HepG2 (cell line): ENCODE results near the gene TCEANC2. TPM values are rescaled to one million over a fixed set of nuclear protein-coding genes. Genes with fewer than 3 reads are reported as not detected.

Experiments used
- DPF2 ChIP-seq: sonication (generic); formaldehyde crosslinking; IDR thresholded peaks from 2 replicates; pipeline ENCODE4 v1.4.0; 2020; ENCODE audit warnings: mild to moderate bottlenecking, low read depth, missing genetic modification reagents, borderline replicate concordance
- KDM1A ChIP-seq: IDR thresholded peaks from 2 replicates; pipeline ENCODE4 v1.6.1; 2016; ENCODE audit warnings: missing compliant biosample characterization
- KDM5B ChIP-seq: sonication (generic); formaldehyde crosslinking; IDR thresholded peaks from 2 replicates; pipeline ENCODE4 v1.4.0; 2020; ENCODE audit warnings: missing genetic modification reagents, mild to moderate bottlenecking, borderline replicate concordance
- POLR2AphosphoS2 ChIP-seq: IDR thresholded peaks from 2 replicates; pipeline ENCODE4 v1.6.1; 2011; ENCODE audit warnings: low read depth, low read length, improper control_type of control experiment
- SOX6 ChIP-seq, 2 experiments: fragments of 450-650 bp in 1 of 2; sonication (generic) in 1 of 2; formaldehyde crosslinking in 1 of 2; IDR thresholded peaks; 2 replicates each; pipeline versions ENCODE4 v1.4.0 to v1.6.1; 2017 to 2020; ENCODE audit warnings: antibody characterized with exemption in 1 of 2, mild to moderate bottlenecking in 1 of 2, missing genetic modification reagents in 1 of 2
- TBL1XR1 ChIP-seq: fragments of 150-350 bp; IDR thresholded peaks from 2 replicates; pipeline ENCODE4 v1.6.1; 2014; ENCODE audit warnings: borderline replicate concordance, low read length; ENCODE audit not compliant: partially characterized antibody
- XRCC5 ChIP-seq: fragments of 200-400 bp; formaldehyde crosslinking; optimal IDR thresholded peaks from 2 replicates; pipeline ENCODE3; 2017; ENCODE audit warnings: mild to moderate bottlenecking, low read length
- ZNF329 ChIP-seq: sonication (generic); formaldehyde crosslinking; IDR thresholded peaks from 2 replicates; pipeline ENCODE4 v1.9.0; 2021; ENCODE audit warnings: low read depth, mild to moderate bottlenecking, missing genetic modification reagents
- ZNF605 ChIP-seq: sonication (generic); formaldehyde crosslinking; IDR thresholded peaks from 2 replicates; pipeline ENCODE4 v1.8.0; 2022; ENCODE audit warnings: mild to moderate bottlenecking, missing genetic modification reagents
- ZZZ3 ChIP-seq: sonication (generic); formaldehyde crosslinking; IDR thresholded peaks from 2 replicates; pipeline ENCODE4 v1.4.0; 2020; ENCODE audit warnings: missing genetic modification reagents, mild to moderate bottlenecking, borderline replicate concordance
- polyA plus RNA-seq, 8 experiments: library from polyadenylated mRNA; depleted of rRNA in 3 of 8; stranded (reverse) in 7 of 8; unstranded in 1 of 8; fragments of >200 nt; fragmentation: Illumina TruSeq in 4 of 8; extraction: Trizol in 4 of 8; gene quantifications; 2 replicates each; pipeline versions ENCODE4 v1.2.1 to v1.2.3, GENCODE V29; 2011 to 2016; ENCODE audit warnings: low read depth in 4 of 8, missing spikeins in 1 of 8, mixed read lengths in 1 of 8; ENCODE audit not compliant: insufficient read depth in 1 of 8
- total RNA-seq, 5 experiments: library from RNA; depleted of rRNA; stranded (reverse); fragments of >200 nt; fragmentation: Illumina TruSeq; extraction: Trizol; gene quantifications; 2 replicates each; pipeline ENCODE4 v1.2.3, GENCODE V29; 2016; ENCODE audit warnings: low read depth in 1 of 5
- TF ChIP-seq, protein P1 (sequence below): sonication (generic); formaldehyde crosslinking; IDR thresholded peaks from 2 replicates; pipeline ENCODE4 v1.5.1; 2020; ENCODE audit warnings: mild to moderate bottlenecking, missing genetic modification reagents, moderate library complexity
- TF ChIP-seq, protein P2 (sequence below): sonication (generic); formaldehyde crosslinking; conservative IDR thresholded peaks from 2 replicates; pipeline ENCODE4 v1.4.0; 2020; ENCODE audit warnings: mild to moderate bottlenecking, missing genetic modification reagents, moderate library complexity

The TCEANC2 gene
- total and polyA plus RNA-seq, 2 of the 13 experiments (the other 11 are each of a cell fraction or from before 2014, with no cell fraction given): 3.8 to 5.0 TPM

DNA sequence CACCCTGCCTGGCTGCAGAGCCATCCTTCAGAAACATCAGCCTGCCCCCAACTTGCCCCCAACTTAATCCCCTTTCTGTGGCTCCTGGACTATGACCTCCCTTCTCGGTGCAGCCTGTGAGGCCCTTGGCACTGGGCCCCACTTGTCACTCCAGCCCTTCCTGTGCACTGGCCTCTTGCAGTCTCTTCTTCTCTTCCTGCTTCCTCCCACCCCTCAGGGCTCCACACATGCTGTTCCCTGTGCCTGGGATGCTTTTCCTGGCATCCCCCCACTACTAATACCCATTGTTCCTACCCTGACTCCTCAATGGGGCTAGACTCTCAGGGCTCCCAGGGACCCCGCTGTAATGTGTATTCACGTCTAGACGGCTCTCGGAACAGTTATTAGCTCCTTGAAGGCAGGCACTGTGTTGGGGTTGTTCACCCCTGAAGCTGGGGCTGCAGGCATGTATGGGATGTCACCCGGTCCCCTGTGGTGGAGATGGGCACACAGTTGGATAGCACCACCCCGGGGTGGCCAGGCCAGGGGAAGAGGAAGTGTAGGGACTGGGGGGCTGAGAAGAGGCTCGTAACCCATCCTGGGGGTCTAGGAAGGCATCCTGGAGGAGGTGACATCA, 39.9 kb upstream of the TCEANC2 start (continued):
- TF ChIP-seq, protein P1, sequence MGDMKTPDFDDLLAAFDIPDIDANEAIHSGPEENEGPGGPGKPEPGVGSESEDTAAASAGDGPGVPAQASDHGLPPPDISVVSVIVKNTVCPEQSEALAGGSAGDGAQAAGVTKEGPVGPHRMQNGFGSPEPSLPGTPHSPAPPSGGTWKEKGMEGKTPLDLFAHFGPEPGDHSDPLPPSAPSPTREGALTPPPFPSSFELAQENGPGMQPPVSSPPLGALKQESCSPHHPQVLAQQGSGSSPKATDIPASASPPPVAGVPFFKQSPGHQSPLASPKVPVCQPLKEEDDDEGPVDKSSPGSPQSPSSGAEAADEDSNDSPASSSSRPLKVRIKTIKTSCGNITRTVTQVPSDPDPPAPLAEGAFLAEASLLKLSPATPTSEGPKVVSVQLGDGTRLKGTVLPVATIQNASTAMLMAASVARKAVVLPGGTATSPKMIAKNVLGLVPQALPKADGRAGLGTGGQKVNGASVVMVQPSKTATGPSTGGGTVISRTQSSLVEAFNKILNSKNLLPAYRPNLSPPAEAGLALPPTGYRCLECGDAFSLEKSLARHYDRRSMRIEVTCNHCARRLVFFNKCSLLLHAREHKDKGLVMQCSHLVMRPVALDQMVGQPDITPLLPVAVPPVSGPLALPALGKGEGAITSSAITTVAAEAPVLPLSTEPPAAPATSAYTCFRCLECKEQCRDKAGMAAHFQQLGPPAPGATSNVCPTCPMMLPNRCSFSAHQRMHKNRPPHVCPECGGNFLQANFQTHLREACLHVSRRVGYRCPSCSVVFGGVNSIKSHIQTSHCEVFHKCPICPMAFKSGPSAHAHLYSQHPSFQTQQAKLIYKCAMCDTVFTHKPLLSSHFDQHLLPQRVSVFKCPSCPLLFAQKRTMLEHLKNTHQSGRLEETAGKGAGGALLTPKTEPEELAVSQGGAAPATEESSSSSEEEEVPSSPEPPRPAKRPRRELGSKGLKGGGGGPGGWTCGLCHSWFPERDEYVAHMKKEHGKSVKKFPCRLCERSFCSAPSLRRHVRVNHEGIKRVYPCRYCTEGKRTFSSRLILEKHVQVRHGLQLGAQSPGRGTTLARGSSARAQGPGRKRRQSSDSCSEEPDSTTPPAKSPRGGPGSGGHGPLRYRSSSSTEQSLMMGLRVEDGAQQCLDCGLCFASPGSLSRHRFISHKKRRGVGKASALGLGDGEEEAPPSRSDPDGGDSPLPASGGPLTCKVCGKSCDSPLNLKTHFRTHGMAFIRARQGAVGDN (CRISPR knock-in tag): peak; percentile 27; the same call in 1 of the 2 replicates
- TF ChIP-seq POLR2AphosphoS2: no peak
- TF ChIP-seq, protein P2, sequence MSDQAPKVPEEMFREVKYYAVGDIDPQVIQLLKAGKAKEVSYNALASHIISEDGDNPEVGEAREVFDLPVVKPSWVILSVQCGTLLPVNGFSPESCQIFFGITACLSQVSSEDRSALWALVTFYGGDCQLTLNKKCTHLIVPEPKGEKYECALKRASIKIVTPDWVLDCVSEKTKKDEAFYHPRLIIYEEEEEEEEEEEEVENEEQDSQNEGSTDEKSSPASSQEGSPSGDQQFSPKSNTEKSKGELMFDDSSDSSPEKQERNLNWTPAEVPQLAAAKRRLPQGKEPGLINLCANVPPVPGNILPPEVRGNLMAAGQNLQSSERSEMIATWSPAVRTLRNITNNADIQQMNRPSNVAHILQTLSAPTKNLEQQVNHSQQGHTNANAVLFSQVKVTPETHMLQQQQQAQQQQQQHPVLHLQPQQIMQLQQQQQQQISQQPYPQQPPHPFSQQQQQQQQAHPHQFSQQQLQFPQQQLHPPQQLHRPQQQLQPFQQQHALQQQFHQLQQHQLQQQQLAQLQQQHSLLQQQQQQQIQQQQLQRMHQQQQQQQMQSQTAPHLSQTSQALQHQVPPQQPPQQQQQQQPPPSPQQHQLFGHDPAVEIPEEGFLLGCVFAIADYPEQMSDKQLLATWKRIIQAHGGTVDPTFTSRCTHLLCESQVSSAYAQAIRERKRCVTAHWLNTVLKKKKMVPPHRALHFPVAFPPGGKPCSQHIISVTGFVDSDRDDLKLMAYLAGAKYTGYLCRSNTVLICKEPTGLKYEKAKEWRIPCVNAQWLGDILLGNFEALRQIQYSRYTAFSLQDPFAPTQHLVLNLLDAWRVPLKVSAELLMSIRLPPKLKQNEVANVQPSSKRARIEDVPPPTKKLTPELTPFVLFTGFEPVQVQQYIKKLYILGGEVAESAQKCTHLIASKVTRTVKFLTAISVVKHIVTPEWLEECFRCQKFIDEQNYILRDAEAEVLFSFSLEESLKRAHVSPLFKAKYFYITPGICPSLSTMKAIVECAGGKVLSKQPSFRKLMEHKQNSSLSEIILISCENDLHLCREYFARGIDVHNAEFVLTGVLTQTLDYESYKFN (CRISPR knock-in tag): peak; percentile 74
- TF ChIP-seq ZNF605 (CRISPR knock-in tag): 0 out of 2 replicates have a peak, but pooled peaks have one; percentile 33
- peak; percentile 23 for TF ChIP-seq XRCC5
- no peak for TF ChIP-seq ZNF329 (CRISPR knock-in tag)
- no peak for TF ChIP-seq SOX6 (IDR thresholded peaks at IDR 0.05)
- TF ChIP-seq SOX6 (CRISPR knock-in tag; IDR thresholded peaks at IDR 0.05): peak; percentile 30; the same call in 1 of the 2 replicates
- peak; percentile 9; the same call in 1 of the 2 replicates for TF ChIP-seq DPF2 (CRISPR knock-in tag)
- TF ChIP-seq KDM1A (CRISPR knock-in tag): peak; percentile 95
- TF ChIP-seq KDM5B: peak; percentile 52; the same call in 1 of the 2 replicates
- no peak for TF ChIP-seq TBL1XR1
- no peak for TF ChIP-seq ZZZ3 (CRISPR knock-in tag)
